ENCODE data around the gene TOMM34. TPM values are rescaled to one million over a fixed set of nuclear protein-coding genes. Genes with fewer than 3 reads are reported as not detected.

TOMM34 gene
- total RNA-seq, 1 donor from 2014 or later = 17.6 TPM

GRCh38 chr20:44941120-44941691, 19.0 kb downstream of the TOMM34 start:
- TF ChIP-seq, protein P1, sequence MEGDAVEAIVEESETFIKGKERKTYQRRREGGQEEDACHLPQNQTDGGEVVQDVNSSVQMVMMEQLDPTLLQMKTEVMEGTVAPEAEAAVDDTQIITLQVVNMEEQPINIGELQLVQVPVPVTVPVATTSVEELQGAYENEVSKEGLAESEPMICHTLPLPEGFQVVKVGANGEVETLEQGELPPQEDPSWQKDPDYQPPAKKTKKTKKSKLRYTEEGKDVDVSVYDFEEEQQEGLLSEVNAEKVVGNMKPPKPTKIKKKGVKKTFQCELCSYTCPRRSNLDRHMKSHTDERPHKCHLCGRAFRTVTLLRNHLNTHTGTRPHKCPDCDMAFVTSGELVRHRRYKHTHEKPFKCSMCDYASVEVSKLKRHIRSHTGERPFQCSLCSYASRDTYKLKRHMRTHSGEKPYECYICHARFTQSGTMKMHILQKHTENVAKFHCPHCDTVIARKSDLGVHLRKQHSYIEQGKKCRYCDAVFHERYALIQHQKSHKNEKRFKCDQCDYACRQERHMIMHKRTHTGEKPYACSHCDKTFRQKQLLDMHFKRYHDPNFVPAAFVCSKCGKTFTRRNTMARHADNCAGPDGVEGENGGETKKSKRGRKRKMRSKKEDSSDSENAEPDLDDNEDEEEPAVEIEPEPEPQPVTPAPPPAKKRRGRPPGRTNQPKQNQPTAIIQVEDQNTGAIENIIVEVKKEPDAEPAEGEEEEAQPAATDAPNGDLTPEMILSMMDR (IDR thresholded peaks at IDR 0.05; ENCODE audit: insufficient read depth, low read length, severe bottlenecking) = no peak
- Histone ChIP-seq H3K4me3 (ENCODE audit: low read depth, low read length) (no peak overlapping the region), H3K36me3 (ENCODE audit: control insufficient read depth, insufficient read depth, low read length) (peaks cover 25% of the 10 kb centered on the region), H3K27me3 (ENCODE audit: control insufficient read depth, insufficient read depth, low read length) (no peaks in the 10 kb centered on the region)
- FAIRE-seq (no peak), DNase-seq (ENCODE audit: low read depth) (no peak)

- no peak for FAIRE-seq
- Histone ChIP-seq H3K36me3 (ENCODE audit: control insufficient read depth, insufficient read depth, low read length) (peaks cover 24% of the 10 kb centered on the region), H3K27me3 (ENCODE audit: control insufficient read depth, insufficient read depth, low read length) (no peaks in the 10 kb centered on the region), H3K4me3 (ENCODE audit: low read depth, low read length) (no peak overlapping the region)
- TF ChIP-seq, protein P1 (IDR thresholded peaks at IDR 0.05; ENCODE audit: insufficient read depth, low read length, severe bottlenecking) = no peak
- peak; percentile 7 for DNase-seq (ENCODE audit: low read depth)
Measured at GRCh38 chr20:44938637-44939036, 21.6 kb downstream of the TOMM34 start.

DNA sequence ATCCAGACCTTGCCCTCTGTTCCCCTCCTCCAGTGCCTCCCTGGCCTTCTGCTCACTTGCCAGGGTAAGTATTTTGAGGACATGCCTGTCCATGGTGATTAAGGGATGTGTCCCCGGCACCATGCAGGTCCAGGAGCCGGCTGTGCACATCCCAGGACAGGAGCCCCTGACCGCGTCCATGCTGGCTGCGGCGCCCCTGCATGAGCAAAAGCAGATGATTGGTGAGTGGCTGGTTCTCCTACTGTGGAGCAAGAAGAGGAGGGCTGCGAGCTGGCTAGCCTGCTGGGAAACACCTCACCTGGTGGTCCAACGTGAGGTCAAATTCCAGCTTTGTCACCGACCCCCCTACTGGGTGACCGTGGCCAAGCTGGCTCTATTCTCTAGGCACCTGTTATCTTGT, 23.7 kb downstream of the TOMM34 start:
- FAIRE-seq (no peak), DNase-seq (ENCODE audit: low read depth) (no peak)
- no peak overlapping the region for H3K4me3 ChIP-seq (ENCODE audit: low read depth, low read length)
- H3K36me3 ChIP-seq (ENCODE audit: control insufficient read depth, insufficient read depth, low read length) = peaks cover 11% of the 10 kb centered on the region
- no peaks in the 10 kb centered on the region for H3K27me3 ChIP-seq (ENCODE audit: control insufficient read depth, insufficient read depth, low read length)
- TF ChIP-seq, protein P1 (IDR thresholded peaks at IDR 0.05; ENCODE audit: insufficient read depth, low read length, severe bottlenecking) = no peak

DNA sequence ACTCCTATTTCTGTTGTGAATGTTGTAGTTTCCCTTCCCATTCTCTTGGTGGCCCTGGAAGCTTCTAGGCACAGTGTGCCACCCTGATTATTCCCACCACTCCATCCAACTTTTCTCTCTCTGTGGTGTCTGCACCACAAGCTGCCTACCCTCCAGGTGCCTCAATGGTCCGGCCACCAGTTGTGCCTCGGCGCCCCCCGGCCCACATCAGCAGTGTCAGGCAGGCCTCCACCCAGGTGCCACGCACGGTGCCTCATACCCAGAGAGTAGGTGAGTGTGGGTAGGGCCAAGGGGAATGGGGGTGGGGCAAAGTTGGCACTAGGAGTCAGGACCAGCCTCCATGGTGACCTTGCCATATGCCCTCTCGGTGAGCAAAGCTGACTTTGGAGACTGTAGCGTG, 27.3 kb downstream of the TOMM34 start:
- no peak for FAIRE-seq
- no peak overlapping the region for H3K4me3 ChIP-seq (ENCODE audit: low read depth, low read length)
- no peaks in the 10 kb centered on the region for H3K27me3 ChIP-seq (ENCODE audit: control insufficient read depth, insufficient read depth, low read length)
- DNase-seq (ENCODE audit: low read depth) = no peak
- peaks cover 6% of the 10 kb centered on the region for H3K36me3 ChIP-seq (ENCODE audit: control insufficient read depth, insufficient read depth, low read length)
- TF ChIP-seq, protein P1 (IDR thresholded peaks at IDR 0.05; ENCODE audit: insufficient read depth, low read length, severe bottlenecking) = no peak

- FAIRE-seq = no peak
- TF ChIP-seq, protein P1 (IDR thresholded peaks at IDR 0.05; ENCODE audit: insufficient read depth, low read length, severe bottlenecking) = no peak
- peaks cover 5% of the 10 kb centered on the region for H3K36me3 ChIP-seq (ENCODE audit: control insufficient read depth, insufficient read depth, low read length)
- H3K4me3 ChIP-seq (ENCODE audit: low read depth, low read length) = no peak overlapping the region
- no peaks in the 10 kb centered on the region for H3K27me3 ChIP-seq (ENCODE audit: control insufficient read depth, insufficient read depth, low read length)
- no peak for DNase-seq (ENCODE audit: low read depth)
Measured at GRCh38 chr20:44931911-44932310, 28.3 kb downstream of the TOMM34 start.

Data from bronchial epithelial cell (primary cell).